A549 (cell line): ENCODE data around the gene TMEM91. TPM values are rescaled to one million over a fixed set of nuclear protein-coding genes. Genes with fewer than 3 reads are reported as not detected.

Experiments used
- ATAC-seq, 2 experiments: fragments of 200-7000 bp in 1 of 2; fragments of >200 bp in 1 of 2; cut with Nextera tagmentation in 1 of 2; cut with Tn5 transposase in 1 of 2; 3 replicates each; pipeline versions ENCODE4 v1.8.0 to v1.9.1; 2018 to 2020; ENCODE audit warnings: mild to moderate bottlenecking in 1 of 2, moderate library complexity in 1 of 2
- CTCF ChIA-PET: fragments of 300-600 bp; sonication (Branson Sonifier 250); formaldehyde crosslinking; extraction: SDS; loops from one replicate; lab custom pipeline; 2021; ENCODE audit warnings: antibody characterized with exemption, inconsistent platforms; lab: Yijun Ruan, JAX
- POLR2A ChIA-PET: fragments of 350-600 bp; formaldehyde crosslinking; extraction: SDS; loops from one replicate; lab custom pipeline; 2021; ENCODE audit warnings: antibody characterized with exemption, inconsistent platforms; lab: Yijun Ruan, JAX
- DNase-seq, 2 experiments: peaks; one replicate each; pipeline versions ENCODE4 v3.0.0 to v3.0.0-alpha.2; 2011 to 2016; ENCODE audit warnings: low read depth in 1 of 2, low spot score in 1 of 2
- FAIRE-seq: peaks from 2 replicates; lab custom pipeline; 2011; peaks lifted over from hg19 to GRCh38; lab: Jason Lieb, UNC
- H3K27ac ChIP-seq, 2 experiments: fragments of >200 bp; sonication (Bioruptor Twin); formaldehyde crosslinking; 3 replicates each; pipeline ENCODE4 v1.5.1; 2016 to 2017
- H3K4me1 ChIP-seq: fragments of >200 bp; sonication (Bioruptor Twin); formaldehyde crosslinking; 3 replicates; pipeline ENCODE4 v1.6.1; 2016
- H3K4me2 ChIP-seq: fragments of >200 bp; sonication (Bioruptor Twin); formaldehyde crosslinking; 3 replicates; pipeline ENCODE4 v1.6.1; 2016
- H3K4me3 ChIP-seq: fragments of >200 bp; sonication (Bioruptor Twin); formaldehyde crosslinking; 3 replicates; pipeline ENCODE4 v1.5.1; 2016
- H3K9me3 ChIP-seq: fragments of >200 bp; sonication (Bioruptor Twin); formaldehyde crosslinking; 3 replicates; pipeline ENCODE4 v1.6.1; 2016
- CBX8 ChIP-seq: fragments of 200-600 bp; sonication (generic); IDR thresholded peaks from 2 replicates; pipeline ENCODE4 v1.6.1; 2016
- CHD2 ChIP-seq: fragments of 150-350 bp; IDR thresholded peaks from 2 replicates; pipeline ENCODE4 v1.6.1; 2014; ENCODE audit warnings: low read length; ENCODE audit not compliant: partially characterized antibody
- CHD4 ChIP-seq: fragments of 200-600 bp; sonication (generic); IDR thresholded peaks from 2 replicates; pipeline ENCODE4 v1.6.1; 2016; ENCODE audit warnings: antibody characterized with exemption, mild to moderate bottlenecking, borderline replicate concordance
- EHF ChIP-seq: fragments of 250-450 bp; sonication (Bioruptor Pico); IDR thresholded peaks from 2 replicates; pipeline ENCODE4 v1.5.0; 2020; ENCODE audit warnings: mild to moderate bottlenecking
- EHMT2 ChIP-seq: fragments of 200-600 bp; sonication (generic); IDR thresholded peaks from 2 replicates; pipeline ENCODE4 v1.6.1; 2016; ENCODE audit warnings: antibody characterized with exemption, low read depth, mild to moderate bottlenecking, moderate library complexity
- EP300 ChIP-seq, 2 experiments: fragments of >200 bp; sonication (Bioruptor Twin); formaldehyde crosslinking; IDR thresholded peaks; 2 replicates in 1 of 2; 3 replicates in 1 of 2; pipeline ENCODE4 v1.6.1; 2016 to 2017
- ESRRA ChIP-seq: fragments of 150-350 bp; IDR thresholded peaks from 2 replicates; pipeline ENCODE4 v1.6.1; 2014; ENCODE audit warnings: mild to moderate bottlenecking, low read length, borderline replicate concordance
- FOXS1 ChIP-seq: fragments of 250-450 bp; sonication (Bioruptor Pico); IDR thresholded peaks from 2 replicates; pipeline ENCODE4 v1.5.0; 2020; ENCODE audit warnings: mild to moderate bottlenecking, moderate library complexity
- GATA3 ChIP-seq: IDR thresholded peaks from 2 replicates; pipeline ENCODE4 v1.6.1; 2012; ENCODE audit warnings: borderline replicate concordance
- HMGXB4 ChIP-seq: fragments of 250-450 bp; sonication (Bioruptor Pico); IDR thresholded peaks from 2 replicates; pipeline ENCODE4 v1.5.0; 2021; ENCODE audit warnings: mild to moderate bottlenecking, moderate library complexity, borderline replicate concordance
- HOXB13 ChIP-seq: fragments of 250-450 bp; sonication (Bioruptor Pico); IDR thresholded peaks from 2 replicates; pipeline ENCODE4 v1.5.0; 2020; ENCODE audit warnings: low read depth, mild to moderate bottlenecking, moderate library complexity
- HOXB5 ChIP-seq: fragments of 250-450 bp; sonication (Bioruptor Pico); IDR thresholded peaks from 2 replicates; pipeline ENCODE4 v1.5.0; 2020; ENCODE audit warnings: mild to moderate bottlenecking, moderate library complexity
- JUN ChIP-seq, 2 experiments: fragments of >200 bp; sonication (Bioruptor Twin); formaldehyde crosslinking; IDR thresholded peaks; 2 replicates in 1 of 2; 3 replicates in 1 of 2; pipeline ENCODE4 v1.6.1; 2016 to 2017
- KDM1A ChIP-seq: fragments of 200-600 bp; sonication (generic); IDR thresholded peaks from 2 replicates; pipeline ENCODE4 v1.6.1; 2016; ENCODE audit warnings: low read depth, mild to moderate bottlenecking
- KDM5A ChIP-seq: fragments of 200-600 bp; sonication (generic); IDR thresholded peaks from 2 replicates; pipeline ENCODE4 v1.6.1; 2016; ENCODE audit warnings: antibody characterized with exemption, mild to moderate bottlenecking
- MAZ ChIP-seq: fragments of 150-350 bp; IDR thresholded peaks from 2 replicates; pipeline ENCODE4 v1.6.1; 2014; ENCODE audit warnings: antibody characterized with exemption, low read depth, low read length, borderline replicate concordance
- NFE2L2 ChIP-seq: fragments of 150-350 bp; conservative IDR thresholded peaks from 2 replicates; pipeline ENCODE4 v1.6.1; 2014; ENCODE audit warnings: low read length
- POLR2A ChIP-seq: IDR thresholded peaks from 2 replicates; pipeline ENCODE4 v1.6.1; 2012; ENCODE audit warnings: mild to moderate bottlenecking, low read length
- POLR2AphosphoS2 ChIP-seq: conservative IDR thresholded peaks from 2 replicates; pipeline ENCODE4 v1.6.1; 2012; ENCODE audit warnings: low read length, improper control_type of control experiment, inconsistent platforms
- RARB ChIP-seq: fragments of 250-450 bp; sonication (Bioruptor Pico); IDR thresholded peaks from 2 replicates; pipeline ENCODE4 v1.8.0; 2021; ENCODE audit warnings: mild to moderate bottlenecking, moderate library complexity
- RCOR1 ChIP-seq: fragments of 150-350 bp; IDR thresholded peaks from 2 replicates; pipeline ENCODE4 v1.6.1; 2014; ENCODE audit warnings: antibody characterized with exemption, low read length, low read depth
- SREBF2 ChIP-seq: fragments of 450-650 bp; IDR thresholded peaks from 2 replicates; pipeline ENCODE4 v1.6.1; 2014; ENCODE audit warnings: mild to moderate bottlenecking, moderate library complexity
- TFCP2L1 ChIP-seq: fragments of 250-450 bp; sonication (Bioruptor Pico); IDR thresholded peaks from 2 replicates; pipeline ENCODE4 v1.5.0; 2021; ENCODE audit warnings: mild to moderate bottlenecking
- TP53 ChIP-seq: fragments of 250-450 bp; sonication (Bioruptor Pico); IDR thresholded peaks from 2 replicates; pipeline ENCODE4 v1.5.0; 2021; ENCODE audit warnings: mild to moderate bottlenecking, moderate library complexity
- ZC3H11A ChIP-seq: fragments of 450-650 bp; IDR thresholded peaks from 2 replicates; pipeline ENCODE4 v1.6.1; 2014; ENCODE audit warnings: antibody characterized with exemption, mild to moderate bottlenecking
- ZNF302 ChIP-seq: fragments of 250-450 bp; sonication (Bioruptor Pico); IDR thresholded peaks from 2 replicates; pipeline ENCODE4 v1.9.0; 2021; ENCODE audit warnings: inconsistent platforms, mild to moderate bottlenecking, moderate library complexity
- WGBS: methylation state at CpG from one replicate; pipeline ENCODE4 v1.1.6; 2017; ENCODE audit errors: missing lambda C conversion rate; 5-methylcytosine and 5-hydroxymethylcytosine counted together
- polyA plus RNA-seq, 4 experiments: library from polyadenylated mRNA; depleted of rRNA in 3 of 4; stranded (reverse); fragments of >200 nt; fragmentation: RNase III in 1 of 4; extraction: RNeasy Plus Mini Kit Qiagen cat#74134 plus additional on column Dnase treatment in 1 of 4; gene quantifications; 2 replicates in 3 of 4; 3 replicates in 1 of 4; pipeline ENCODE4 v1.2.3, GENCODE V29; 2011 to 2017
- TF ChIP-seq, protein P1 (sequence below): IDR thresholded peaks from 2 replicates; pipeline ENCODE4 v1.6.1; 2012

TMEM91 gene
- polyA plus RNA-seq, 2 of the 4 experiments (the other 2 are of a cell fraction), result 4.0 to 5.2 TPM

- Histone ChIP-seq H3K4me3 (peak overlapping the region; percentile 67; the same call in 1 of the 3 replicates), H3K4me1 (peaks cover 20% of the 10 kb centered on the region), H3K9me3 (no peaks in the 10 kb centered on the region), H3K27ac (no peak overlapping the region), H3K4me2 (peak overlapping the region; percentile 88)
- POLR2A ChIA-PET, result interaction anchor here (0.6 to 0.9 kb wide), 2 partner anchors 10 to 19 kb away, joined by 3 to 4 read pairs; no protein-coding TSS in a partner anchor
- 71% methylated on average over 3 of the region's 3 CpGs for WGBS
- TF ChIP-seq HMGXB4 (CRISPR knock-in tag) (no peak), ZC3H11A (no peak), FOXS1 (CRISPR knock-in tag) (no peak), EHF (CRISPR knock-in tag) (no peak), HOXB13 (CRISPR knock-in tag) (no peak), TP53 (CRISPR knock-in tag) (no peak), KDM5A (no peak), RARB (CRISPR knock-in tag) (no peak), ZNF302 (CRISPR knock-in tag) (no peak), JUN (IDR thresholded peaks at IDR 0.05) (no peak), MAZ (no peak), CBX8 (no peak), TFCP2L1 (CRISPR knock-in tag) (no peak), POLR2AphosphoS2 (no peak)
- TF ChIP-seq, protein P1, sequence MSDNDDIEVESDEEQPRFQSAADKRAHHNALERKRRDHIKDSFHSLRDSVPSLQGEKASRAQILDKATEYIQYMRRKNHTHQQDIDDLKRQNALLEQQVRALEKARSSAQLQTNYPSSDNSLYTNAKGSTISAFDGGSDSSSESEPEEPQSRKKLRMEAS, result no peak
- FAIRE-seq, result no peak
- no peak for ATAC-seq
- CTCF ChIA-PET, result interaction anchor here (0.8 to 2.4 kb wide), 9 partner anchors 8 to 172 kb away, joined by 3 to 9 read pairs (median 4); no protein-coding TSS in a partner anchor
- DNase-seq, result no peak
These were observed 22.8 kb downstream of the TMEM91 start for GRCh38 chr19:41399091-41399490.

- DNase-seq (no peak), ATAC-seq (no peak), FAIRE-seq (no peak)
- H3K27ac ChIP-seq, result no peak overlapping the region
- ChIA-PET POLR2A (interaction anchor here (0.6 to 0.9 kb wide), 3 partner anchors 9 to 36 kb away, joined by 3 to 4 read pairs (median 3); partner anchors contain the start of gene B9D2), CTCF (interaction anchor here (1.0 to 2.4 kb wide), 5 partner anchors 8 to 91 kb away, joined by 3 to 9 read pairs (median 5); no protein-coding TSS in a partner anchor)
- WGBS, result 83% methylated on average over 2 of the region's 2 CpGs
- H3K4me2 ChIP-seq, result peak overlapping the region; percentile 88; the same call in 1 of the 3 replicates
- no peak overlapping the region for H3K4me3 ChIP-seq
- peaks cover 20% of the 10 kb centered on the region for H3K4me1 ChIP-seq
- H3K9me3 ChIP-seq, result no peaks in the 10 kb centered on the region
- no peak for TF ChIP-seq CHD2
- no peak for TF ChIP-seq ZNF302 (CRISPR knock-in tag)
- no peak for TF ChIP-seq EP300 (IDR thresholded peaks at IDR 0.05)
- no peak for TF ChIP-seq TFCP2L1 (CRISPR knock-in tag)
- TF ChIP-seq TP53 (CRISPR knock-in tag), result no peak
- TF ChIP-seq, all 56 proteins: peak for 0
These were observed 23.2 kb downstream of the TMEM91 start for GRCh38 chr19:41399525-41399924.

DNA sequence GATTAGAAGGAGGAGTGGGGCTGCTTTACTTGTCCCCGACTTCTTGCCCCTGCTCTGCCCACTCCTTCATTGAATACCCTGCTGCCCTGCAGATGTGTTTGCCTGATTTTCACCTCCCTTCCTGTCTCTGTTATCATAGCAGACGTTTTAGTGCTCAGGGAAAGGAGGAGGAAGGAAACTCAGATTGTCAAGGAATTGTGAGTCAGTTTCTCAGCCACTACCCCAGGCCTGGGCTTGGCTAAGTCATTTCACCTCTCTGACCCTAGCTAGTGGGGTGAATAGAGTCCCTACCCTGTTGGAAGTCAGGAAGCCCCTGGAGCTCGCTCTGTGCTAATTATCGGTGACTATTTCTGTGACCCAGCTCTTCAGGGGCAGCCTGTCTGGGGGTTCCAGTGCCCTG, 25.1 kb downstream of the TMEM91 start:
- ChIA-PET CTCF (interaction anchor here (0.6 to 1.6 kb wide), 6 partner anchors 11 to 161 kb away, joined by 3 to 4 read pairs (median 3); no protein-coding TSS in a partner anchor), POLR2A (no interaction called here)
- Histone ChIP-seq H3K4me3 (no peak overlapping the region), H3K27ac (no peak overlapping the region), H3K4me1 (peaks cover 10% of the 10 kb centered on the region), H3K4me2 (no peak overlapping the region), H3K9me3 (no peaks in the 10 kb centered on the region)
- TF ChIP-seq HOXB5 (CRISPR knock-in tag), result no peak
- TF ChIP-seq POLR2A, result no peak
- TF ChIP-seq EP300 (IDR thresholded peaks at IDR 0.05), result no peak
- no peak for TF ChIP-seq SREBF2
- no peak for TF ChIP-seq RCOR1
- no peak for TF ChIP-seq CHD4
- no peak for TF ChIP-seq CHD2
- TF ChIP-seq ZC3H11A, result no peak
- TF ChIP-seq EHMT2, result no peak
- TF ChIP-seq KDM1A, result no peak
- no peak for TF ChIP-seq EHF (CRISPR knock-in tag)
- no peak for TF ChIP-seq NFE2L2
- no peak for TF ChIP-seq RARB (CRISPR knock-in tag)
- no peak for TF ChIP-seq ESRRA
- TF ChIP-seq TP53 (CRISPR knock-in tag), result no peak
- TF ChIP-seq GATA3, result no peak
- no peak for DNase-seq
- FAIRE-seq, result no peak
- 72% methylated on average over 4 of the region's 4 CpGs for WGBS
- ATAC-seq, result no peak
